ENCODE data around the gene IL1B. TPM values are rescaled to one million over a fixed set of nuclear protein-coding genes. Genes with fewer than 3 reads are reported as not detected.

IL1B gene
- polyA plus RNA-seq, 1 donor, result 3.9 TPM

GRCh38 chr2:112829101-112829960, 7.2 kb downstream of the IL1B start:
- H3K27ac ChIP-seq (ENCODE audit: low read length), result no peak overlapping the region

GRCh38 chr2:112828251-112828691, 8.3 kb downstream of the IL1B start:
- Histone ChIP-seq H3K36me3 (ENCODE audit: control insufficient read depth, insufficient read depth, low read length) (no peaks in the 10 kb centered on the region), H3K4me3 (ENCODE audit: low read length) (no peak overlapping the region), H3K27ac (ENCODE audit: low read length) (no peak overlapping the region), H3K9me3 (ENCODE audit: control insufficient read depth, low read depth, low read length) (no peaks in the 10 kb centered on the region), H3K27me3 (ENCODE audit: control insufficient read depth, insufficient read depth, low read length) (no peaks in the 10 kb centered on the region), H3K4me1 (ENCODE audit: control insufficient read depth, insufficient read depth, low read length) (no peaks in the 10 kb centered on the region)
- no peak for DNase-seq
- WGBS (ENCODE audit: insufficient coverage, low lambda C conversion rate), result 94% methylated on average over 3 of the region's 3 CpGs

More at GRCh38 chr2:112829101-112829960, 7.2 kb downstream of the IL1B start:
- no peaks in the 10 kb centered on the region for H3K36me3 ChIP-seq (ENCODE audit: control insufficient read depth, insufficient read depth, low read length)
- 17% methylated on average over 1 of the region's 5 CpGs for WGBS (ENCODE audit: insufficient coverage, low lambda C conversion rate)
- H3K27me3 ChIP-seq (ENCODE audit: control insufficient read depth, insufficient read depth, low read length), result no peaks in the 10 kb centered on the region
- peak in 1 of 2 donors; percentile 45 for DNase-seq
- peaks cover 6% of the 10 kb centered on the region for H3K4me1 ChIP-seq (ENCODE audit: control insufficient read depth, insufficient read depth, low read length)
- H3K4me3 ChIP-seq (ENCODE audit: low read length), result no peak overlapping the region
- no peaks in the 10 kb centered on the region for H3K9me3 ChIP-seq (ENCODE audit: control insufficient read depth, low read depth, low read length)

GRCh38 chr2:112827604-112828185, 8.9 kb downstream of the IL1B start:
- H3K36me3 ChIP-seq (ENCODE audit: control insufficient read depth, insufficient read depth, low read length), result no peaks in the 10 kb centered on the region
- H3K27me3 ChIP-seq (ENCODE audit: control insufficient read depth, insufficient read depth, low read length), result no peaks in the 10 kb centered on the region
- no peak overlapping the region for H3K27ac ChIP-seq (ENCODE audit: low read length)
- no peaks in the 10 kb centered on the region for H3K4me1 ChIP-seq (ENCODE audit: control insufficient read depth, insufficient read depth, low read length)
- no peak overlapping the region for H3K4me3 ChIP-seq (ENCODE audit: low read length)
- no peaks in the 10 kb centered on the region for H3K9me3 ChIP-seq (ENCODE audit: control insufficient read depth, low read depth, low read length)
- WGBS (ENCODE audit: insufficient coverage, low lambda C conversion rate), result 83% methylated on average over 1 of the region's 6 CpGs
- no peak for DNase-seq

GRCh38 chr2:112827009-112827408, 9.6 kb downstream of the IL1B start:
- 67% methylated on average over 1 of the region's 3 CpGs for WGBS (ENCODE audit: insufficient coverage, low lambda C conversion rate)
- no peak overlapping the region for H3K27ac ChIP-seq (ENCODE audit: low read length)
- H3K9me3 ChIP-seq (ENCODE audit: control insufficient read depth, low read depth, low read length), result no peaks in the 10 kb centered on the region
- H3K4me3 ChIP-seq (ENCODE audit: low read length), result no peak overlapping the region
- no peaks in the 10 kb centered on the region for H3K36me3 ChIP-seq (ENCODE audit: control insufficient read depth, insufficient read depth, low read length)
- peaks cover 2% of the 10 kb centered on the region for H3K4me1 ChIP-seq (ENCODE audit: control insufficient read depth, insufficient read depth, low read length)
- no peaks in the 10 kb centered on the region for H3K27me3 ChIP-seq (ENCODE audit: control insufficient read depth, insufficient read depth, low read length)
- DNase-seq, result no peak

- Histone ChIP-seq H3K27me3 (ENCODE audit: control insufficient read depth, insufficient read depth, low read length) (no peaks in the 10 kb centered on the region), H3K4me3 (ENCODE audit: low read length) (no peak overlapping the region), H3K4me1 (ENCODE audit: control insufficient read depth, insufficient read depth, low read length) (peaks cover 5% of the 10 kb centered on the region), H3K27ac (ENCODE audit: low read length) (no peak overlapping the region), H3K36me3 (ENCODE audit: control insufficient read depth, insufficient read depth, low read length) (no peaks in the 10 kb centered on the region), H3K9me3 (ENCODE audit: control insufficient read depth, low read depth, low read length) (no peaks in the 10 kb centered on the region)
- no peak for DNase-seq
- no CpG with 5 or more reads among the region's 2 CpGs for WGBS (ENCODE audit: insufficient coverage, low lambda C conversion rate)
Observed at GRCh38 chr2:112825706-112826105, 10.9 kb downstream of the IL1B start.

- DNase-seq, result no peak
- Histone ChIP-seq H3K4me1 (ENCODE audit: control insufficient read depth, insufficient read depth, low read length) (peaks cover 5% of the 10 kb centered on the region), H3K4me3 (ENCODE audit: low read length) (no peak overlapping the region), H3K36me3 (ENCODE audit: control insufficient read depth, insufficient read depth, low read length) (no peaks in the 10 kb centered on the region), H3K27me3 (ENCODE audit: control insufficient read depth, insufficient read depth, low read length) (no peaks in the 10 kb centered on the region), H3K27ac (ENCODE audit: low read length) (no peak overlapping the region), H3K9me3 (ENCODE audit: control insufficient read depth, low read depth, low read length) (no peaks in the 10 kb centered on the region)
Observed at GRCh38 chr2:112824694-112825085, 11.9 kb downstream of the IL1B start.

- H3K27me3 ChIP-seq (ENCODE audit: control insufficient read depth, insufficient read depth, low read length), result no peaks in the 10 kb centered on the region
- peaks cover 5% of the 10 kb centered on the region for H3K4me1 ChIP-seq (ENCODE audit: control insufficient read depth, insufficient read depth, low read length)
- H3K36me3 ChIP-seq (ENCODE audit: control insufficient read depth, insufficient read depth, low read length), result no peaks in the 10 kb centered on the region
- no CpG with 5 or more reads among the region's 4 CpGs for WGBS (ENCODE audit: insufficient coverage, low lambda C conversion rate)
- H3K9me3 ChIP-seq (ENCODE audit: control insufficient read depth, low read depth, low read length), result no peaks in the 10 kb centered on the region
- H3K27ac ChIP-seq (ENCODE audit: low read length), result no peak overlapping the region
- no peak overlapping the region for H3K4me3 ChIP-seq (ENCODE audit: low read length)
- no peak for DNase-seq
Observed at GRCh38 chr2:112821682-112822081, 14.9 kb downstream of the IL1B start.

GRCh38 chr2:112821142-112821541, 15.4 kb downstream of the IL1B start:
- H3K9me3 ChIP-seq (ENCODE audit: control insufficient read depth, low read depth, low read length), result no peaks in the 10 kb centered on the region
- H3K4me3 ChIP-seq (ENCODE audit: low read length), result no peak overlapping the region
- H3K4me1 ChIP-seq (ENCODE audit: control insufficient read depth, insufficient read depth, low read length), result peaks cover 5% of the 10 kb centered on the region
- no CpG with 5 or more reads among the region's 5 CpGs for WGBS (ENCODE audit: insufficient coverage, low lambda C conversion rate)
- no peaks in the 10 kb centered on the region for H3K36me3 ChIP-seq (ENCODE audit: control insufficient read depth, insufficient read depth, low read length)
- H3K27me3 ChIP-seq (ENCODE audit: control insufficient read depth, insufficient read depth, low read length), result no peaks in the 10 kb centered on the region
- no peak overlapping the region for H3K27ac ChIP-seq (ENCODE audit: low read length)
- DNase-seq, result no peak

- no peak for DNase-seq
- Histone ChIP-seq H3K27me3 (ENCODE audit: control insufficient read depth, insufficient read depth, low read length) (no peaks in the 10 kb centered on the region), H3K4me1 (ENCODE audit: control insufficient read depth, insufficient read depth, low read length) (peaks cover 5% of the 10 kb centered on the region), H3K36me3 (ENCODE audit: control insufficient read depth, insufficient read depth, low read length) (no peaks in the 10 kb centered on the region), H3K27ac (ENCODE audit: low read length) (no peak overlapping the region), H3K9me3 (ENCODE audit: control insufficient read depth, low read depth, low read length) (no peaks in the 10 kb centered on the region), H3K4me3 (ENCODE audit: low read length) (no peak overlapping the region)
Observed at GRCh38 chr2:112820343-112820742, 16.2 kb downstream of the IL1B start.

- WGBS (ENCODE audit: insufficient coverage, low lambda C conversion rate), result no CpG with 5 or more reads among the region's 7 CpGs
- Histone ChIP-seq H3K9me3 (ENCODE audit: control insufficient read depth, low read depth, low read length) (no peaks in the 10 kb centered on the region), H3K36me3 (ENCODE audit: control insufficient read depth, insufficient read depth, low read length) (no peaks in the 10 kb centered on the region), H3K27ac (ENCODE audit: low read length) (no peak overlapping the region), H3K4me1 (ENCODE audit: control insufficient read depth, insufficient read depth, low read length) (peaks cover 5% of the 10 kb centered on the region), H3K27me3 (ENCODE audit: control insufficient read depth, insufficient read depth, low read length) (no peaks in the 10 kb centered on the region), H3K4me3 (ENCODE audit: low read length) (no peak overlapping the region)
- DNase-seq, result no peak
Observed at GRCh38 chr2:112819081-112819480, 17.5 kb downstream of the IL1B start.

Measured in large intestine (tissue), 3 donors.